HG02678 (cell line): ENCODE measurements around the gene TSC22D2.

Experiments used
- ATAC-seq: cut with Tn5 transposase; IDR thresholded peaks from one replicate; pipeline ENCODE4 v1.9.1; 2021; ENCODE audit warnings: mild to moderate bottlenecking, moderate library complexity; ENCODE audit not compliant: unreplicated experiment

TSC22D2 gene

DNA sequence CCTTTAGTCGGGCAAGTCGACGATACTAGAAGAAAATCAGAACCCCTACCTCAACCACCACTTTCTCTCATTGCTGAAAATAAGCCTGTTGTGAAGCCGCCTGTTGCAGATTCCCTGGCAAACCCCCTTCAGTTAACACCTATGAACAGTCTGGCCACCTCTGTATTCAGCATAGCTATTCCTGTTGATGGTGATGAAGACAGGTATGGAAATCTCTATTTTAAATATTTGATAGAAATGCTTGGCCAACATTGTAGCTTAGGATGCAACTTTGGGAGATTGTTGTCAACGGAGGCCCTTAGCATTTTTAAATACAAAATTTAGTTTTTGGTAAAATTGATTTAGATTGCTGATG, 3.0 kb downstream of the TSC22D2 start:
- no peak for ATAC-seq

DNA sequence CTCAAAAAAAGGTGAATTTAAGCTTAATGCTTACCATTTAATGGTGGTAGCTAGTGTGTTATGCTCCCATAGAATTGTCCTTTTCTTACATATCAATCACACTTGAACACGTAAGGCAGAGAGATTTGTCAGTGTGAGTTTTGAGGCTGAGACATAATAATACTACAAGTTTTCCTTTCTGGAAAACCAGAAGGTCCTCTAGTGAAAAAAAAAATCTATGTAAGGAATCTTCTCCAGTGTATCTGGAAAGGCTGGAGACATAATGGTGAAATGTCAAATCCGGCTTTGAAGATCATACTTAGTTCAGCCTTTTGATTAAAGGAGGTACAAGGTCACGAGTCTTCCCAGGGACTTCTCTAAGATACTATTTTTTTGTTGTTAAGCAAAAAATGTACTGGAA, 3.4 kb downstream of the TSC22D2 start:
- ATAC-seq, result no peak

DNA sequence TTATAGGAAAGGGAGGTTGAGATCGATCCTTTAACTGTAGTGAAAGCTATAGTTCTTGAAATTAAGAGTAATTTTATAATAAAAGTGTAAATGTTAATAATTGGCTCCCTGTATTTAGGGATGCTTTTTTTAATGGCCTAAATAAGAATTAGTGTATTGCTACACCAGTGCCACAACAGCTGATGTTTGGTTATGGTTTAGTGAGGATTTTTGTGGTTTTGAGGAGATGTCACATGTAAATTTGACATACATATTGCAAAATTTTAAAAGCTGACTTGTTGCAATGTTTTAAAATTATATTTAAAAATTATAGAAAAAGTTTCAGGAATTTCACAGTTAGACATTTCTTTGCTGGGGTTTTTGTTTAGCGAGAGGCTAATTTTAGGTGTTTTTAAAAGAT, 3.9 kb downstream of the TSC22D2 start:
- no peak for ATAC-seq

DNA sequence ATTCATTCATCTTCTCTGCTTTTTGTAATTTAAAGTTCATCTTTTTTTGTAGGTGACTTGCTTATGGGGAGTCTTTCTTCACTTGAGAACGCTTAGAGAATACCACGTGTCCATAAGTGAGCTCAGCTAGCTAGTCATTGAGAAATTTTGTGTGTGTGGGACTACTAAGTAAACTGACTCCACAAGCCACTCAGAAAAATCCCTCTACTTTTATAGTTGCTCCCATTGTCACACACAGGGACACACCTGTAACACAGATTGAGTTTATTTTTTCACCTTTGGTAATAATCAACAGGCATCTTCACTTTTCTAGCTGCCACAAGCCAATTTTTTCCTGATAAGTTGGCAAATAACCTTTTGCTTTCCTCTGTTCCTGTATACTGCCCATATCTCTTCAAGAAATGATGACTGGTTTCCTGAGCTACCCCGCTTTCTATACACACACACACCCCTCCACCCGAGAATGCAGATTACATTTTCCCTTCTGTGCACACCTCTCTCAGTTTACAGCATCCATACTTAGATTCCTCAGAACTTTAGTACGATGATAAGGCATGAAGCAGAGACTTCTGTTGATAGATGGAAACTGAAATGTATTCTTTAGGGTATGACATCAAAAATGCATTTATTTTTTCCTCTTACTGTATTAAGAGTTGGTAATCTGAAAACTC, 4.6 kb downstream of the TSC22D2 start:
- ATAC-seq, result no peak

DNA sequence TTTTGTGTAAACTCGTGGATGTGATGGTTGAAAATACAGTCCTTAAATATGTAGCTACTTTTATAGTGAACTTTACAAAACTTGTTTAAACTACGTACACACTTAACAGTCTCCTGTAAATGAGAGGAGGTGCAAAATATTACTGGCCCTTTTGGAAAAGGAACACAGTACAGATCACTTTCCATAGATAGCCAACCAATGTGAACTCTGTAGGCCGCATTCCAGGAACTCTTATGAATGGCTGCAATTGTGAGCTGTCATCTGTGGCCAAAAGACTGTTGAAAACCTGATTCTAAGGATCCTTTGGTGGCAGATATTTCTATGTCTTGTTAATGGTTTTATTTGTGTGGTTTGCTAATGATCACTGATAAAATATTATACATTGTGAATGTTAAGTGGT, 6.2 kb downstream of the TSC22D2 start:
- ATAC-seq, result no peak

DNA sequence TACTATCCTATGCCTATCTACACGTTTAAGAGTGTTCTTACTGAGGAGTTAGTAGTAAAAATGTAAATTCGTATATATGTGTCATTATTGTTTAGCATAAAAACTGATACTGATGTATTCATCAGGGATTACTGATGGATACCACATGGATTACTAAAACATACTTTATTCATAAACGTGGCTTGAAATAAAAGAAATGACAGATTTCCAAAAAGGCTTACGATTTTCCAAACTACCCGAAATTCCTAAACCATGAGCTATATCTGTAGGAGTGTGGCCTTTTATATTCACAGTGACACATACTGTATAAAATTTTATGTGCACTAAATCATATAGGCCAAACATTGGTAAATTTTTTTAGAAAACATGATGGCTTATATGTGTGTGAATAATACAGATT, 6.9 kb downstream of the TSC22D2 start:
- no peak for ATAC-seq

DNA sequence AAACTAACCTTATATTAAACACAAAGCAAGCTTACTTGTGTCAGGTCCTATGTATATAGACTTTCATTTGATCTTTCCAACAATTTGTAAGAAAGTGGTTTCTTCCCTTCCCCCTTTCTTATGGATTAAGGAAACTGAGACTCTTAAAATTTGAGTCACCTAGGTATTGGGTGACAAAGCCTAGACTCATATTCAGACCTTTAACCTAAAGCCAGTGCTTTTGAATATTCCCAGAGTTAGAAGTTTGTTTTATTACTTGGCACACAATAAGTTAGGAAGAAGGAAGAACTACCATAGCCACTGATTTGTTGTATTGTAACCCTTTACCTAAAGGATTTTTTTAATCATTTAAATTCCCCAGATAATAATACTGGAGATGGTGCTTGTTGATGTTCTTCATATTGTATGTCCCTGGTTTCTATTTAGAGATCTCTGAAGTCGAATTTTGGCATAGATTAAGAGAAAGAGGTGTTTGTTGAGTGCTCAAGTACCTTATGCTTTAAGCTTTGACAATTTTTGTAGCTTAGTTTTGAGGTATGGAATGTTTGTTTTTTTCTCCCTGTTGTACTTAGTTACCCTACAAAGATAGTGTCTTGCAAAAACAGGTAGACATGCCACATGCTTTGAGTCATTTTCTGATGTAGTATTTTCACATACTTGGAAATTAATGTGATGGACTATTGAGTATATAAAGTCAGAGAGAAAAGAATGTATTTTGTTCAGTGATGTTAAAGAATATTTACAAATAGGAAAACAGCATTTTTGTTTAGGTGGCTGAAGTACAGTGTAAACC, 11.2 kb downstream of the TSC22D2 start:
- ATAC-seq, result no peak

DNA sequence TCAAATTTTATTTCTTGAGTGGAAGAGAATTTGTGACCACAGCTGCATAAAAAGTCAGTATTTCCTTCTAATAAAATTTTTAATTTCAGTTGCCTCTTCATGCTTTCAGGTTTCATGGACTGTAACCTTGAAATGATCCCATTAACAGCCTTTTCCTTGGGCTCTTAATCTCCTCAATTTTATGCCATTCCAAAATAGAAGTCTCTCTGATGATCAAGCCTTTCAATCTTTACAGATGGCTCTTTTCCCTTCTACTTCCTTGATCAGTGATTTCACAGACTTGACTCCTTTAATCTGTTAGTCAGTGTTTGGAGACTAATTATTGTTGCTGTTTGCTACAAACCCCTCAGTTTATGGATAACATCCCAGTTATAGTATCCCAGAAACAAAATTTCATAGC, 11.9 kb downstream of the TSC22D2 start:
- ATAC-seq, result no peak

DNA sequence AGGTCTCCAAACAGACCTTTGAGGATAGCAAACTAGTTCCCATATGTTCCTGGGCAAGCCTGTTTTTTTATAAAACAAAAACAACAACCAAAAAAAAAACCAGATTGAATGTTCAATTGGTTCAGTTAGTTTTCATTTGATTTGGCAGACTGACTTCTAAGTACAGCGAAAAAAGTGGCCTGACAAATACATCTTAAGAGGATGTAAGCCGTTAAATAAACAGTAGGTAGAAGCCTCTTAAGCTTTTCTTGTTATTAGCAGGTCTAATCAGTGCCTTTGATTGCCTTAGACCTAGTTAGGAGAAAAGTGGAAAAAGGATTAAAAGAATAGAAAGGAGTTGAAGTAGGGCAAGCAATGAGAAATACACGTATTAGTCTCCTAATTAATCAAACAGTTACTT, 13.2 kb downstream of the TSC22D2 start:
- no peak for ATAC-seq

DNA sequence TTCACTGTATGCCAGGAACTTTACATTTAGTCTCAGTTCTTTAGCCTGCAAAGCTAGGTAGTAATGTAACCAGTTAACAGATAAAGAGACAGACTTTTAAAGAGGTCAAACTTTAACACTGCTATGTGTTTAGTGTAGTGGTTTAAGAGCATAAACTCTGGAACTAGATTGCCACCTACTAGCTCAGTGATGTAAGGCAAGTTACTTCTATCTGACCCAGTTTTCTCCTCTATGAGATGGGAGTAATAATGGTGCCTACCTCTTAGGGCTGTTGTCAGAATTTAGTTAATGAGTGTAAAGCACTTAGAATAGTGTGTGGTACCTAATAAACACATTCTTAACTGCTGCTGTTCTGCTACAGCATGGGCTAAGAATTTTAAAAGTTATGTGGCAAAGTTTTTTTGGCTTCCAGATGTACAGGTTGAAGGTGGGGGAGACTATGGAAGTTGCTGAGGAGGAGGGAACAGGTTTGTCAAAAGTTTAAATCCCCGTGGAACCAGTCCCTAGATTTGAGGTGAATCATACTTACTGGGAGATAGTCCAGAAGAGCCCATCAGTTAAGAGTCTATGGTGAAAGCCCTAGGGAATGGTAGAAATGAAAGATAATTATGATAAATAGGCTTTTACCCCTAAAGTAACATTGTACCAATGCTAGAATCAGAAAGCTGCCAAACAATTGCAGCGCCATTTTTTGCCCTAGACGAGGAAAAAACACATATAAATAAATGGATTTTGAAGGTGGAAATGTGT, 13.9 kb downstream of the TSC22D2 start:
- ATAC-seq, result no peak

DNA sequence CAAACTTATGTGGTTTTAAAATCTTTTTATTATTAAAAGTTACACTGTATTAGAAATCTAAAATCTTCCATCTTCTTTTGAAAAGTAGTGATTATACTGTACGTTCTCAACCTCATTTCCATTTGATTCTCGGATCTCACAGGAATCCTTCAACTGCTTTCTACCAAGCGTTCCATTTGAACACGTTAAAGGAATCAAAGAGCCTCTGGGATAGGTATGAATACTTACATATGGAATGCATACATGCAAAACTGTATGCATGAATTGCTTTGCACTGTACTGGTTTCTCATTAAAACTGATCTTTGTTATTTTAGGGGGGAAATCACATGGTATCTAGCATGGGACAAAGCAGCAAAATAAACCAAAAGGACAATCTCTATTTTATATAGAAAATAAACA, 14.8 kb downstream of the TSC22D2 start:
- no peak for ATAC-seq

DNA sequence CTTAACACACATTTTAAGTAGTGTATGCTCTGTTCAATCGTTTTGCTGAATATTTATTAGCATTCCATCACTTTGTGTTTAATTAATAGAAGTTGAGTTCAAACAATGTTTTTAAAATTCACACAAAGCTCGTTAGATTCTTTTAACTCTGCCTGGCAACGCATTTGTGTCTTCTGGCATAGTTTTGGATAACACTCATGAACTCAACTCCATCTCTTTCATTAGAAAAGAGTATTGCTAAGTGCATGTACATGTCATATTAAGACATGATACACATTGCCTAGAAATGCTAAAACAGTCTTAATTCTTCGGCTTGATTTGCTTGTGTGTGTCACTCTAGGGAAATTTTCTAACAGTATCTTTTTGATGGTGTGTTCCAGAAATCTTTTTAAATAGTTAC, 15.7 kb downstream of the TSC22D2 start:
- ATAC-seq, result no peak

DNA sequence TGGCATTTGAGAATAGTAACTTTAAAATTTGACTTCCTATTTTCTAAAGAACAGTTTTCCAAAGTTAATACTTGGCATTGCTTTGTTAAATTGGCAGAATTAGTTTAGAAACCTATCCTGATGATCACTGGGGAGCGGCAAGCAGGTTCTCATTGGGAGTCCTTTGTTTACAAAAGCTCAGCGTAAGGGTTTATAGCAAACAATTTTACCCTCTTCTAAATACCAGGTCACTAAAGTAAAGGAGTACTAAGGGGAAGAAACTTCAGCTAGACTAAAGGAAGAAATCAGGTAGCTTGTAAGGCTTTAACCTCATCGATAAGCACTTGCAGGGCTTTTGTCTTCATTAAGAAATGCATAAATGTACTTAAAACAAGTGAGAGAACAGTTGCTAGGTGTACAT, 18.2 kb downstream of the TSC22D2 start:
- no peak for ATAC-seq

DNA sequence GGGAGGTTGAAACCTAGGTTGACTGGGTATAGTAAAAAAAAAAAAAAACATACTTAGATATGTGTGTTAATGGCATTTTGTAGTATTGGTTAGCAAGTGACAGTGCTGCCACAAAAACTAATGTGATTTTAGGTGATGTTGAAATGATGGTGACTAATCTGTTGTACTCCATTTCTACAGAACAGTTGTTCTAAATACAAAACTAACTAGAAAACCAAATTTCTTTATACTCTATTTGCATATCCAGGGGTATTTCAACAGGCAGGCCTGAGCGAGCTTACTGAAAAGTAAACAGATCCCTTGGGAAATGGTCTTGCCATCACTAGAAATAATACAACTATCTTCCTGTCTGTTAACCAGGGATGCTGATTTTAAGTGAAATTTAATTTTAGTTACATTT, 20.5 kb downstream of the TSC22D2 start:
- no peak for ATAC-seq

DNA sequence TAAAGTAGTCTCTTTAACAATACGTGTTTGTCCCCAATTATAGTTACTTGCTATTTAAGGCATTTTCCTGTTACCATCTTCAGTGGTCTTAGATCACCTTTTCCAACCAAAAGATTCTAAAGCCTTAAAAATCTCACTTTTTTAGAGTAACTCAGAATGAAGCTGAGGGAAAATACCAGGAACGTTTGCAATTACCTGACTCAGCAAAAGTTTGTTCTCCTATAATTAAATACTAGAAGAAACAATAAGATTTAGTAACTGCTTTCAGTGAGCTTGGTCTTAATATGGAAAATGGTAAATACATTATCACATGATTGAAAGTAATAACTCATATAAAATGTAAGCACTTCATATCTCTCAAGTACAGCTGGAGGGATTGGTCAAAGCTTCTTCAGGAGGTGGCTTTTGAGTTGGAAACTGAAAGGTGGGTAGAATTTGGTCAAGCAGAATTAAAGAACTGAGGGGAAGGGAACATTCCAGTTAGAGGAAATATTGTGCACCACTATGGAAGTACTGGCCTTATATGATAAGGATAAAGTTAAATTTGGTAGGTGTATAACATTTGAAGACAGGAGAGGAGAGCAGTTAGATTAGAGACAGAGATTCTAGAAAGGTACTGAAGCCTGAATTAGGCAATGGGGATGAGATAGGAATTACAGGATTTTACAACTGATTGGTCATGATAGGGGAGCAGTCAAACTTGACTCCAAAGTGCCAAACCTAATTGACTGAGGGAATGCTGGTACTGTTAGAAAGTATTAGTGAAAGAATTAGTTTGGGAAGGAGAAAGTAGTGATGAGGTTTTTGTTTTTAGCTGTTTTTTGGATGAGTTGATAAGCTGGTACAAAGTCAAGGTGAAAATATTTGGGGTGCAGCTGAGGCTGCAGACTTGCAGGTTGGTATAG, 21.9 kb downstream of the TSC22D2 start:
- ATAC-seq, result no peak

DNA sequence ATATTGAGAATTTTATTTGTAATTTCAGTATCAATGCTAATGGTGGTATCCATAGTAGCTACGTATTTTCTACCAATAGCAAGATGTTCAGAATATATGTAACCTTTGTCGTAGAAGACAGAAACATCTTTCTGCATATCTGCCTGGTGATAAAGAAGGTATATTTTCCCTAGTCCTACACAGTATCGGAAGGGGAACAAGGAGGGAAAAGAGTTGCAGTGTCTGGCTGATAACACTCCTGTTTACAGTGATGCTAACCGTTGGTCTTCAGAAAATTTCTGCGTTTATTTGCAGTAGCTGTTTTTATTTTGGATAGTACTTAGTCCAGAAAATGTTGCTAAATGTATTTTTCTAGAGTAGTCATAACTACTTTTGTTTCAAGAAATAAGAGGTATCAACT, 25.2 kb downstream of the TSC22D2 start:
- ATAC-seq, result no peak

DNA sequence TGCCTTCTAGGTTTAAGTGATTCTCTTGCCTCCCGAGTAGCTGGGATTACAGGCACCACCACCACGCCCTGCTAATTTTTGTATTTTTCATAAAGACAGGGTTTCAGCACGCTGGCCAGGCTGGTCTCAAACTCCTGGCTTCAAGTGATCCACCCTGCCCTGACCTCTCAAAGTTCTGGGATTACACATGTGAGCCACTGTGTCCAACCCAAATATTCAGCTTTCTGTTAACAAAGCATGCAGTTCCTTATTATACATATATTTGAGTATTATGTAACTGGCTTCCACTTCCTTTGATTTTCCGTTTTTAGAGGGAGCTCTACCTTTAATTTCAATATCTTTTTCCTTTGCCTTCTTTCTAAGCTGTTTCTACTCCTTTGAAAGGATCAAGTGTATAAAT, 26.1 kb downstream of the TSC22D2 start:
- ATAC-seq, result no peak

DNA sequence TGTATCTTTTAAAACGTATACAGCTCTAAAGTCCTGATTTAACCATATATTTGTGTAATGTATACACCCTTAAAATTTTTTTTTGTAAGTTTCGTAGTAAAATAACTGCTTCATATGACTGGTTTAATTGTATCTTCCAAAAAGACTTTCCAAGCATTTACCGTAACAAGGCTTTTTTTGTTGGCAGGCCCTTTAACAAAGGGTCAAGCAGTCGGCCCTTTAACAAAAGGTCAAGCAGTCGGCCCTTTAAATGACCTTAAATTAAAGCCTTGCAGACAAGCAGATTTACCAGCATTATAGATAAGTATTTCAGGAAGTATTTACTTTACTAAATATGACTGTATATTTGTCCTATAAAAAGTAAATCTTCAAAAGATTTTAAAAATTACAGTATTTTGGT, 28.1 kb downstream of the TSC22D2 start:
- no peak for ATAC-seq

DNA sequence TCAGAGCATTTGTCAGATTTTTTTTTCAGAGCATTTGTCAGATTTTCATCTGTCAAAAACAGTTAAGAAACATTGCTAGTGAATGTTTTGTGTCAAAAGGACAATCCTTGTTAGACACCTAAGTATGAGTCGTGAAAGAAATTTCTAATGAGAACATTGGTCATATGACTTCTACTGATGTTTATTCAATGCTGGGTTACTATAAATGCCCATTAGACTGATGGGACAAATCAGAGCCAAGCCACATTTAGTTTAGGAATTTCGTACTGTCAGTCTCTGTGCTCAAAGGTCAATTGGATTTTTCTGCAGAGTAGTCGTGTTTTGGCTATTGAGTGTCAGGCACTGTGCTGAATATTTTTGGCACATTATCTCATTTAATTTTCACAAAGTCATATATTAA, 31.6 kb downstream of the TSC22D2 start:
- no peak for ATAC-seq

DNA sequence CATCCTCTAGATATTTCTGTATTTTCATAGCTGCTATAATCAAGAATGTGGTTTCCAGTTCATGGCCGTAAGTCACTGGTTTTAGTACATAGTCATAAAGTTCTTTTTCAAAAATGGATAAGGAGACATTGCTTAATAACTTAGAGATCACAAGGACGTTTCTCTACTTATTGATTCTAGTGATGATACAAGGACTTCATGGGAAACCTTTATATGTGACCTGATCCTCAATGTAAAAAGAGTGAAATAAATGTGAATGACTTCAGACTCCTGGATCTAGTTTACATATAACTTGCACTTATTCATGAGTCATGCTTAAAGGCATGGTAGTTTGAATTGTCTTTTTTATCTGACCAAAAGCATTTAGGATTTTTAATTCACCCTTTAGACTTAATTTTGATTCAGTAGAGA, 35.2 kb downstream of the TSC22D2 start:
- no peak for ATAC-seq

DNA sequence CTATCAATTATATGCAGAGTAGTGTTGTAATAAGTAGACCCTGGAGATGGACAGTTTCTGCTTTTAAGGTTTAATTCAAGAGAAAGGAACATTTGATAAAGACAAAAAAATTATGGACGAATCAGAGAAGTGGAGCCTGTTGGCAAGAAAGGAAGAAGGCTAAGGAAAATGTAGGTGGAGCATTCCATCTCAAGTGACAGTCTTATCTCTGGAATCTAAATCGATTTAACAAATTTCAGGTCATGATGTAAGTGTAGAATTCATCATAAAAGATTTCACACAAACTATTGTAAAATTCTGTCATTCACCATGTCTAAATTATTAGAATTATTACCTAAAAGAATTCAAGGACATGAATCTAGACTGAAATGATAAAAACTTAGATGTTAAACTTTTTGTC, 36.3 kb downstream of the TSC22D2 start:
- ATAC-seq, result no peak
